ENCODE data around the gene AFDN. TPM values are rescaled to one million over a fixed set of nuclear protein-coding genes. Genes with fewer than 3 reads are reported as not detected.
A peak's percentile ranks its signal among the peaks of the same experiment; 100 is the strongest.

Gene AFDN
- total RNA-seq, 1 experiment from 2014 or later: 11.9 TPM

- DNase-seq (ENCODE audit: low spot score): no peak
- in situ Hi-C loops (cut with HindIII; ENCODE audit: low sequenced_read_pairs): no loop called here
Measured at GRCh38 chr6:167856999-167857660, 30.4 kb downstream of the AFDN start.

GRCh38 chr6:167858086-167858591 is 31.4 kb downstream of the AFDN start:
- in situ Hi-C loops (cut with HindIII; ENCODE audit: low sequenced_read_pairs): no loop called here
- DNase-seq (ENCODE audit: low spot score): peak; percentile 20

- DNase-seq (ENCODE audit: low spot score): no peak
- in situ Hi-C loops (cut with HindIII; ENCODE audit: low sequenced_read_pairs): no loop called here
Measured at GRCh38 chr6:167858842-167859664, 32.3 kb downstream of the AFDN start.

DNA sequence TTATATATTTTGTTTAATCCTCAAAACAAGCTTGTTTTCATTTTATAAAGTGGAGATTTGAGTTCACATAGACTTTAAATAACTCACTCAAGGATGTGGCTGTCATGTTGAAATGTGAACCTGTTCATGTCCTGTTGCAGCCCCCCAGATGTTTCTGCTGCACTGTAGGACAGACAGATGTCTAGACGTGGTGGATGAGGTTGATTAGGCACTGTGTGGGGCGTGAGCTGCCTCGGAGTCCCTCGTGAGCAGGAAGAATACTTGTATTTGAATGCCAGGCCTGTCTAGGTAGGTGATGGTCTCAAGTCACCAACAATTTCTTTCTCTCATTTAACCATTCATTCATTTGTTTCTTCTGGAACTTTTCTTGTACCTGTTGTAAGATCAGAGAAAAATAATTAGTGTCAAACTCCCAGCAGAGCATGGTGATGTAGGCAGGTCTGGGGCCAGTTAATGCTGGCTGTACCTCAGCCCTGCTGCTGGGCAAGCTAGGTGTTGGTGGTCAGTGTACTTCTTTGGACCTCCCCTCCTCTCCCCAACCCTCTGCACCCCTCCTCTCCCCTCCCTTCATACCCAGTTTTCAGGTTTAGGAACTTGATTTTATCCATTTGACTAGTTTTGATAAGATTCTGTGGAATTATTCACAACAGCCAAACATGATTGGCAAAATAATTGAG is 34.0 kb downstream of the AFDN start:
- no peak for DNase-seq (ENCODE audit: low spot score)
- in situ Hi-C loops (cut with HindIII; ENCODE audit: low sequenced_read_pairs): no loop called here

DNA sequence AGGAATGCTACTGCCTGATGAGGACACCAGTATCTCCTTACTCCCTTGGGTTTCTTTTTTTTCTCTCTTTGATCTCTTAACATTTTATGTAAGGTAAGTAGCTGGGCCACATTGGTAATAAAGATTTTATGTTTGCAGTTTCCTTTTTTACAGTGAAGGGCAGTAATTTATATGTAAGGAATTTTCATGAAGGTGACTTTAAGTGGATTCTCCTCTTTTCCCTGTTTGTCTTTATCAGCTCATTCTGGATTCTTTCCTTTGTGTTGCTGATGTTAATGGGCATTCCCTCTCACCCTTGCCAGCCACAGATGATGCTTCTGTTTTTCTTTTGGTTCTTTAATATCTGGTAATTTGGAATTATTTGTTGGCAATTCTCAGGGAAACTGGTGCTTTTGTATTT is 34.7 kb downstream of the AFDN start:
- in situ Hi-C loops (cut with HindIII; ENCODE audit: low sequenced_read_pairs): no loop called here
- DNase-seq (ENCODE audit: low spot score): no peak

DNA sequence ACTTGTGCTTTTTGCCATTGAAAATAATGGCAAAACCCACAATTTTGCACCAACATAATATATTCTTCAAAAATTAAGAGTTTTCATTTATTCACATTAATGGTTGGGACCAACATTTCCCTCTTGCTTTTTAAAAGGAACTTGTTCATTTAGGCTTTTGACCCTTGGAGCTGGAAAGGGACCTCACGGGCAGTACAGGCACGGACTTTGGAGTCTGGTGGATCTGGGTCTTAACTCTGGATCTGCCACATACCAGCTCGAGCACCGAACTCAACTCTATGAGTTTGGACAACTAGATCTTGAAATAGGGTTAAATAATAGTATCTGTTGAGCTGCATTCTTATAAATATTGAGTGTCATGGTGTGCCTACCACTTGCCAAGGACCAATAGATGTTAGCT is 37.2 kb downstream of the AFDN start:
- in situ Hi-C loops (cut with HindIII; ENCODE audit: low sequenced_read_pairs): no loop called here
- DNase-seq (ENCODE audit: low spot score): no peak

DNA sequence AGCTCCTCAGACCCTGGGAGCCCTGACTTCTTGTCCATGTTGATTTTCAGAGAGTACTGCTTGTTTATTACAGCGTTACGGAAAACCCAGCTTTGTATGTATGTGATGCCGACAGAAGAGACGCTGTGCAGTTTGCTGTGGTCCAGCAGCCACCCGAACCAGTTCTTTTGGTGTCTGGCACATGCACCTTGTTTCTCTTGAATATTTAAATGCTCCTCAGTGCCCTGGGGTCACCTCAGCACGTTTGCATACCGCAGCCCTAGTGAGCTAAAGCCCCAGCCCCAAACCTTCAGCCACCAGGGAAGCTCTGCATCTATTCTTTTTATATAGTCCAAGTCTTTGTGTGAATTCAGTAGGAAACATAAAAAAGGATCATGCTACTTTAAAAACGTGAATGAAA is 39.9 kb downstream of the AFDN start:
- in situ Hi-C loops (cut with HindIII; ENCODE audit: low sequenced_read_pairs): no loop called here
- no peak for DNase-seq (ENCODE audit: low spot score)

DNA sequence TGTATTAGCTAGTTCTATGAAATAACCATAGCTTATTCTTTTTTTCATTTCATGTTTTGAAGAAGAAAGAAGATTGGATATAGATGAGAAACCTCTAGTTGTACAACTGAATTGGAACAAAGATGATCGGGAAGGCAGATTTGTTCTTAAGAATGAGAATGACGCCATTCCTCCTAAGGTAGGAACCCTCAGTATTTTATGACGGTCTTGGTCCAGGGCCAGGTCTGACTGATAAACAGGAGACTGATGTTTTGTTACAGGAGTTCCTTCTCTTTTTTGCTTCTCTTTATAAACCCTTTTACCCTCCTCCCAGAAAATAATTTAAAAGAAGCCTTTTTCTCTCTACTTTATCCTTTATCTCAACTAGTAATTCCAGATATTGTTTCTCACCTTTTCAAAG is 43.6 kb downstream of the AFDN start:
- in situ Hi-C loops (cut with HindIII; ENCODE audit: low sequenced_read_pairs): no loop called here
- DNase-seq (ENCODE audit: low spot score): no peak

DNA sequence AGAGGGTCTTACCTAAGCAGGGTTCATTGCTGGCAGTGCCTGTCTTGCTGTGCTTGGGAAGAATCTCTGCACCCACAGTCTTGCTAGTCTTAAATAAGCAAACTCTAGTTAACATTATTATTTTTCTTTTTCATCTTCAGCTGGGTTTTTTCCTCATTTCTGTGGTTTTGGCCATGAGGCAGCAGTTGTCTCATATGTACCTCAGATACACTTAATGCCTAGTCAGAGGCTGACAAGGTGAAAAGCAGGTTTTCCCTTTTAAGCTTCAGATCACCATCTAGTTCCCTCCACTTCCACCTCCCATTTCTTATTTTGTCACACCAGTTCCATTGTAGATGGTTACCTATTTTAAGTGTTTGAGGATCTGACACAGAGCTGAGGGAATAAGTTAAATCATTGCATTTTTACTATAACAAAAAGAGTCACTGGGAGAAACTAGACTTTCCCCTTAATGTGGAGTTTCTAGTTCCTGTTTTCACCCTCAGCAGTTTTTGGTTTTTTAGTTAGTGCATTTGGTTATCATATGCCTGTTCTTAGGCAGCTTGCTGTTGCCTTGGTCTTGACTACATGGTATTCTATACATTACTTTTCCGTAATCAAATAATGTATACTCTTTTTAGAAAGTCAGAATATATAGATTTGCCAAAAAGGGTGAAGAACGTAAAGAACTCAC is 46.0 kb downstream of the AFDN start:
- in situ Hi-C loops (cut with HindIII; ENCODE audit: low sequenced_read_pairs): no loop called here

DNA sequence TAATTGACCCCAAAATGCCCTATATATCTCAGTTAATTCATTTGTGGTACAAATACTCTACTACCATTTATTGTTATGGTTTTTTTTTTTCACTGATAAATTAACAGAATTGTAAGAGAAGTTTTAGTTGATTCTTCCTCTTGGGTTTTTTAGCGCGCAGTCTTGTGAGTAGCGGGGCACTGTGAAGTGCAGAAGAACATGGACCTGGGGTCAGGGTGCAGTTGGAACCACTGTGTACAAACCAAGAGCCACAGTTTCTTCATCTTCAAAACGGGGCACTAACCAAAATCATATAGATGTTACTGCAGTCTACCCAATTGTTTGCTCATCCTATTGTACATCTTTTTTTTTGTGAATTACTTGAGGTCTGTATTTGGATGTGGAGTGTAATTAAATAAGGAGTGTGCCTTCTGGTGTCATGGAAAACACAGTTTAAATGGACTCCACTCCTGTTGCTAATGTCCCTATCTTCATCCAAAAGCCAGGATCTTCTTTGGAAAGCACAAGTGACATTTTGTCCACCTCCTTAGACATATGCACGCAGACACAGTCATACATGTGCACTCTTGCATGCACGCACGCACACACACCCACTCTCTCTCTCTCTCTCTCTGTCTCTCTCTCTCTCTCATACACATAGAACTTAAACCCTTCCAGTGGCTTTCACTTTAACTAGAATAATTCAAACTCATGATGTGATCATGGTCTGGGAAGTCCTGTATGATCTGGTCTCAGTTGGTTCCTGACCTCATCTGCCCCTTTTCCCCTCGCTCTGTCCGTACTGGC is 51.5 kb downstream of the AFDN start:
- in situ Hi-C loops (cut with HindIII; ENCODE audit: low sequenced_read_pairs): no loop called here
- DNase-seq (ENCODE audit: low spot score): no peak

More for the DNA sequence above, 46.0 kb downstream of the AFDN start:
- no peak for DNase-seq (ENCODE audit: low spot score)

GRCh38 chr6:167879612-167880011 is 52.9 kb downstream of the AFDN start:
- in situ Hi-C loops (cut with HindIII; ENCODE audit: low sequenced_read_pairs): no loop called here
- DNase-seq (ENCODE audit: low spot score): no peak

DNA sequence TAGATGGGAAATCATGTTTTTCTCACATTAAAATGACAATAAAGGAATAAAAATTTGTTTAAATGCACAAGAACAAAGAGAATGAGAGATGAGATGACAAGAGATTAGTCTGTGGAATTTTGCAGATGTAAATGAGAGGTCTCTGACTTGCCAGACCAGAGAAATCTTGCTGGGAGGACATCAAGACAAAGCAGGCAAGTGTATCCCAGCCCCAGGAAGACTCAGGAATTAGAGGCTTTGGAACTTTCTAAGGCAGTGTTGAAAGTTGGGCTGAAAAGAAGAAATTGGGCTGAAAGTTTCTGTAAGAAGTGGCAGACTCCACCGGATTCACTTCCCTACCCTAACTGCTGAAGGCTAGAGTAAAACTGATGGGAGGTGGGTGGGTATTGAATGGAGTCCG is 54.6 kb downstream of the AFDN start:
- DNase-seq (ENCODE audit: low spot score): no peak
- in situ Hi-C loops (cut with HindIII; ENCODE audit: low sequenced_read_pairs): no loop called here

- in situ Hi-C loops (cut with HindIII; ENCODE audit: low sequenced_read_pairs): no loop called here
- DNase-seq (ENCODE audit: low spot score): no peak
Measured at GRCh38 chr6:167882244-167882643, 55.5 kb downstream of the AFDN start.

DNA sequence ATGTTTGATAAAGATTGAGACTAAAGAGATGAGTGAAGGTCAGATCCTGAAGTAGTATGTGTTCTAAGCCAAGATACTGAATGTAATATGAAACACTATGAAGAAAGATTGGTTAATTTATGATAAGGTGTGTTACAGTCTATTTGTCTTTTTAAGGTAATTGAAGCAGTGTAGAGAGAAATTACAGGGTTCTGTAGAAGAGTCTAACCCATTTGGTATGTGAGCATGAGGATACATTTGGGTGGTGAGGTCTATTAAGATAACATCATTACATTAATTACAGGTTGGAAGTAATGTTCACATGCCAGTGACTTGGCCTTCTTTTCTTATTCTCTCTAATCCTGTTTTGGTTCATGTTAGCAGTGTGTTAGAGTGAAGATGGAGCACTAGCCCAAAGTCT is 61.4 kb downstream of the AFDN start:
- in situ Hi-C loops (cut with HindIII; ENCODE audit: low sequenced_read_pairs): no loop called here
- DNase-seq (ENCODE audit: low spot score): no peak

- in situ Hi-C loops (cut with HindIII; ENCODE audit: low sequenced_read_pairs): no loop called here
- DNase-seq (ENCODE audit: low spot score): no peak
Measured at GRCh38 chr6:167892835-167893815, 66.4 kb downstream of the AFDN start.

DNA sequence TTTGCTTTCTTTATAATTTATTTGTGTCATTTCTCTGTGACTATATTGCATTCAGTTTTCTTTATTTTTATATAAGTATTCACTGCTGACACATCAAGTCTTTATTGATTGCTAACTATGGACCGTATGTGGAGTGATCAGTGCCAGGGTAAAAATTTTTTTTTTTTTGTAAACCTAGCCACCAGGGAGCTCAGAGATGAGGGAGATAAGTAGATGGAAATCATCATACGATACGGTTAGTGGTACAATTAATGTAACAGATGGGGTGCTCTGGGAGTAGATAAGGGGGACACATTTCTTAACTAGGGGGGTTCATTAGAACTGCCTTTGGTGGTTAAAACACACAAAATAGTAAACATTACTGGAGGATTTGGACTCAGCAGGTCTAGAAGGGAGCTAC is 68.3 kb downstream of the AFDN start:
- in situ Hi-C loops (cut with HindIII; ENCODE audit: low sequenced_read_pairs): no loop called here
- DNase-seq (ENCODE audit: low spot score): no peak

- DNase-seq (ENCODE audit: low spot score): no peak
- in situ Hi-C loops (cut with HindIII; ENCODE audit: low sequenced_read_pairs): no loop called here
Measured at GRCh38 chr6:167896648-167897047, 69.9 kb downstream of the AFDN start.

Measured in G401 (cell line).